ENCODE data around the gene CCDC50. TPM values are rescaled to one million over a fixed set of nuclear protein-coding genes. Genes with fewer than 3 reads are reported as not detected.

CCDC50 gene
- total RNA-seq, 1 experiment from 2014 or later = 47.8 TPM

- no peak for TF ChIP-seq FOSL1 (IDR thresholded peaks at IDR 0.05; ENCODE audit: low read depth)
- no peak for TF ChIP-seq MAX (IDR thresholded peaks at IDR 0.05)
- no peak for TF ChIP-seq CTCF (IDR thresholded peaks at IDR 0.05 in 2 of 3, conservative IDR thresholded peaks at IDR 0.05 in 1 of 3; ENCODE audit: borderline replicate concordance in 1 of 3, insufficient read depth in 1 of 3, low read depth in 2 of 3, low read length in 2 of 3)
- no peak overlapping the region for H3K9ac ChIP-seq (ENCODE audit: low read length)
- H3K4me2 ChIP-seq (ENCODE audit: low read length) = no peak overlapping the region
- no peak overlapping the region for H3K4me3 ChIP-seq (replicated peaks in 1 of 2; ENCODE audit: low read depth in 1 of 2, low read length in 2 of 2)
- ChIA-PET POLR2A (no interaction called here), CTCF (no interaction called here), RAD21 (ENCODE audit: low non-redundant PET in 1 of 2, low total read pairs in 2 of 2, uncharacterized antibody in 2 of 2, unreplicated experiment in 2 of 2) (no interaction called here)
- no TSS peak for BruUV-seq (replicated peaks)
- H2AFZ ChIP-seq (ENCODE audit: low read depth, low read length, poor library complexity, severe bottlenecking) = no peak overlapping the region
- no peaks in the 10 kb centered on the region; a peak in 1 of 4 replicates for H3K4me1 ChIP-seq (ENCODE audit: control insufficient read depth in 1 of 2, insufficient read depth in 2 of 2, low read length in 2 of 2)
- no peak overlapping the region for H3K27ac ChIP-seq (ENCODE audit: low read depth, low read length)
- ATAC-seq (no peak), DNase-seq (ENCODE audit: low read depth, low spot score) (no peak)
- H3K9me2 ChIP-seq (ENCODE audit: insufficient read depth) = no peaks in the 10 kb centered on the region
- H4K20me1 ChIP-seq (ENCODE audit: insufficient read depth) = no peaks in the 10 kb centered on the region
- no peaks in the 10 kb centered on the region for H3K36me3 ChIP-seq (ENCODE audit: control insufficient read depth in 1 of 2, insufficient read depth in 2 of 2, low read length in 2 of 2)
- no peaks in the 10 kb centered on the region for H3K79me2 ChIP-seq (ENCODE audit: insufficient read depth, low read length)
- peaks cover 7 to 13% of the 10 kb centered on the region in 2 experiments; a peak in 2 of 4 replicates for H3K9me3 ChIP-seq (ENCODE audit: control insufficient read depth in 1 of 2, insufficient read depth in 1 of 2, low read depth in 1 of 2, low read length in 2 of 2)
- intact Hi-C loops (cut with micrococcal nuclease) = no loop called here
- no peaks in the 10 kb centered on the region for H3K27me3 ChIP-seq (ENCODE audit: insufficient read depth, low read length)
These were observed 83.6 kb downstream of the CCDC50 start for GRCh38 chr3:191412759-191413158.

GRCh38 chr3:191414286-191414685 is 85.1 kb downstream of the CCDC50 start:
- no peak overlapping the region for H3K4me3 ChIP-seq (replicated peaks in 1 of 2; ENCODE audit: low read depth in 1 of 2, low read length in 2 of 2)
- TF ChIP-seq EGR1 (IDR thresholded peaks at IDR 0.05; ENCODE audit: low read depth) = no peak
- TF ChIP-seq ZNF274 (IDR thresholded peaks at IDR 0.05; ENCODE audit: low read depth, low read length) = no peak
- TF ChIP-seq REST (IDR thresholded peaks at IDR 0.05; ENCODE audit: low read depth) = no peak
- no peak overlapping the region for H3K27ac ChIP-seq (ENCODE audit: low read depth, low read length)
- no peaks in the 10 kb centered on the region for H4K20me1 ChIP-seq (ENCODE audit: insufficient read depth)
- peaks cover 6 to 12% of the 10 kb centered on the region in 2 experiments; a peak in 2 of 4 replicates for H3K9me3 ChIP-seq (ENCODE audit: control insufficient read depth in 1 of 2, insufficient read depth in 1 of 2, low read depth in 1 of 2, low read length in 2 of 2)
- ChIA-PET CTCF (interaction anchor here (0.9 to 1.4 kb wide), 2 partner anchors 171 to 1029 kb away, joined by 3 read pairs; no protein-coding TSS in a partner anchor), POLR2A (no interaction called here), RAD21 (ENCODE audit: low non-redundant PET in 1 of 2, low total read pairs in 2 of 2, uncharacterized antibody in 2 of 2, unreplicated experiment in 2 of 2) (no interaction called here)
- H3K4me1 ChIP-seq (ENCODE audit: control insufficient read depth in 1 of 2, insufficient read depth in 2 of 2, low read length in 2 of 2) = no peaks in the 10 kb centered on the region; a peak in 1 of 4 replicates
- no peak overlapping the region for H3K9ac ChIP-seq (ENCODE audit: low read length)
- no peak overlapping the region for H2AFZ ChIP-seq (ENCODE audit: low read depth, low read length, poor library complexity, severe bottlenecking)
- no TSS peak for BruUV-seq (replicated peaks)
- DNase-seq (ENCODE audit: low read depth, low spot score) = no peak
- no peaks in the 10 kb centered on the region for H3K9me2 ChIP-seq (ENCODE audit: insufficient read depth)
- intact Hi-C loops (cut with micrococcal nuclease) = no loop called here
- H3K27me3 ChIP-seq (ENCODE audit: insufficient read depth, low read length) = no peaks in the 10 kb centered on the region
- no peaks in the 10 kb centered on the region for H3K79me2 ChIP-seq (ENCODE audit: insufficient read depth, low read length)
- no peaks in the 10 kb centered on the region for H3K36me3 ChIP-seq (ENCODE audit: control insufficient read depth in 1 of 2, insufficient read depth in 2 of 2, low read length in 2 of 2)
- no peak for ATAC-seq
- H3K4me2 ChIP-seq (ENCODE audit: low read length) = no peak overlapping the region

Data from HCT116 (cell line).